Measurements from ENCODE around the gene FAAP100. TPM values are rescaled to one million over a fixed set of nuclear protein-coding genes. Genes with fewer than 3 reads are reported as not detected.

Gene FAAP100
- total RNA-seq, 1 donor from 2014 or later, result 64.6 TPM

- peak overlapping the region; percentile 98 for H3K4me3 Mint-ChIP-seq (ENCODE audit: unreplicated experiment)
- no peak for TF ChIP-seq CTCF (IDR thresholded peaks at IDR 0.05)
- H3K27ac Mint-ChIP-seq (ENCODE audit: unreplicated experiment), result peak overlapping the region; percentile 87
- no peaks in the 10 kb centered on the region for H3K27me3 Mint-ChIP-seq (ENCODE audit: unreplicated experiment)
- peaks cover 43% of the 10 kb centered on the region for H3K36me3 Mint-ChIP-seq (ENCODE audit: unreplicated experiment)
- no peak for DNase-seq (ENCODE audit: extremely low spot score, unreplicated experiment)
- H3K4me1 Mint-ChIP-seq (ENCODE audit: unreplicated experiment), result peaks cover 22% of the 10 kb centered on the region
- no peaks in the 10 kb centered on the region for H3K9me3 Mint-ChIP-seq (ENCODE audit: unreplicated experiment)
Observed at GRCh38 chr17:81509972-81510784, 42.0 kb downstream of the FAAP100 start.

DNA sequence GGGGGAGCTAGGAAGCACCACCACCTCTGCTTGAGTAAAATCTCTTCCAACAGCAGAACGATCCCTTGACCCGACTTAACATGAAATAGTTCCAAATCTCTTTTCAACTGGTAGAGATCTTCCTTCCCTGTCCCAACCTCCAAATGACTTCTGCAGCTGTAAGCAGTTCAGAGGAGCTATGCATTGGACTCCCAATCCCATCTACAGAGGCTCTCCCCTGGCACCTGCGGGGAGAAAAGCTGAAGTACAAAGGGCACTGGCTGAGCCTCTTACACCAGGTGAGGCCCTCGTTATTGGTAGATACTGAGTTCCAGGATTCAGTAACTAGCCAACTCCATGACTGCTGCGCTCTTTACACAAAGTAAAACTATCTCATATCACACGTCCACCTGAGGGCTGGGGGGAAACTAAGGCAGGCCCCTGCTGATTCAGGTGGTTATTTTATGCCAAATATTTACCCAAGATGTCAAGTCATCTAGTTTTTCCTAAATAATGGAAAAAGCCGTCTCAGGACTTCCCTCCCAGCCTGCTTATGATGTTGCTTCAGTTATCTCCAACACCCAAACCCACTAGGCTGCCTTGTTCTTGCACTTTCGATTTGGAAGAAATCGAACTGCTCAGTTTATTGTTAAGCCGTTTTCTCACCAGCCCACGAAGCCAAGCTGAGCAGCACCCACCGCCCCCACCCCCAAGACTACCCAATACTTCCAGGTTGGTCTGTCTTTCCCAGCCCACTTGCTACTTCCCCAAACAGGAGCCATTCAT lies 42.8 kb downstream of the FAAP100 start:
- H3K4me3 Mint-ChIP-seq (ENCODE audit: unreplicated experiment), result peak overlapping the region; percentile 98
- peaks cover 43% of the 10 kb centered on the region for H3K36me3 Mint-ChIP-seq (ENCODE audit: unreplicated experiment)
- no peak for TF ChIP-seq CTCF (IDR thresholded peaks at IDR 0.05)
- no peak for DNase-seq (ENCODE audit: extremely low spot score, unreplicated experiment)
- H3K27me3 Mint-ChIP-seq (ENCODE audit: unreplicated experiment), result no peaks in the 10 kb centered on the region
- H3K27ac Mint-ChIP-seq (ENCODE audit: unreplicated experiment), result peak overlapping the region; percentile 87
- H3K9me3 Mint-ChIP-seq (ENCODE audit: unreplicated experiment), result no peaks in the 10 kb centered on the region
- peaks cover 21% of the 10 kb centered on the region for H3K4me1 Mint-ChIP-seq (ENCODE audit: unreplicated experiment)

GRCh38 chr17:81508639-81509206 lies 43.4 kb downstream of the FAAP100 start:
- Mint-ChIP-seq H3K27me3 (ENCODE audit: unreplicated experiment) (no peaks in the 10 kb centered on the region), H3K36me3 (ENCODE audit: unreplicated experiment) (peaks cover 43% of the 10 kb centered on the region)
- DNase-seq (ENCODE audit: extremely low spot score, unreplicated experiment), result no peak

GRCh38 chr17:81503619-81504018 lies 48.5 kb downstream of the FAAP100 start:
- no peak overlapping the region for H3K27ac Mint-ChIP-seq (ENCODE audit: unreplicated experiment)
- peaks cover 8% of the 10 kb centered on the region for H3K36me3 Mint-ChIP-seq (ENCODE audit: unreplicated experiment)
- H3K4me3 Mint-ChIP-seq (ENCODE audit: unreplicated experiment), result no peak overlapping the region
- peaks cover 9% of the 10 kb centered on the region for H3K4me1 Mint-ChIP-seq (ENCODE audit: unreplicated experiment)
- TF ChIP-seq CTCF (IDR thresholded peaks at IDR 0.05), result no peak
- H3K9me3 Mint-ChIP-seq (ENCODE audit: unreplicated experiment), result no peaks in the 10 kb centered on the region
- no peak for DNase-seq (ENCODE audit: extremely low spot score, unreplicated experiment)
- no peaks in the 10 kb centered on the region for H3K27me3 Mint-ChIP-seq (ENCODE audit: unreplicated experiment)

More at GRCh38 chr17:81508639-81509206, 43.4 kb downstream of the FAAP100 start:
- peak overlapping the region; percentile 87 for H3K27ac Mint-ChIP-seq (ENCODE audit: unreplicated experiment)
- H3K4me3 Mint-ChIP-seq (ENCODE audit: unreplicated experiment), result peak overlapping the region; percentile 98
- no peaks in the 10 kb centered on the region for H3K9me3 Mint-ChIP-seq (ENCODE audit: unreplicated experiment)
- peaks cover 21% of the 10 kb centered on the region for H3K4me1 Mint-ChIP-seq (ENCODE audit: unreplicated experiment)
- TF ChIP-seq CTCF (IDR thresholded peaks at IDR 0.05), result no peak

All from osteocyte (in vitro differentiated cells).